Liver (tissue), 9 donors: ENCODE data around the gene ATP6V1C2. TPM values are rescaled to one million over a fixed set of nuclear protein-coding genes. Genes with fewer than 3 reads are reported as not detected.

Experiments
- DNase-seq: peaks from one replicate; pipeline ENCODE4 v3.0.0-alpha.2; 2017; ENCODE audit warnings: low spot score
- H3K27ac ChIP-seq, 2 donors: one replicate each; pipeline ENCODE4 v1.7.0; 2013; ENCODE audit warnings: inconsistent platforms in 2 of 2, low read length in 2 of 2, control low read depth in 1 of 2, low read depth in 1 of 2, mild to moderate bottlenecking in 1 of 2
- H3K27me3 ChIP-seq, 4 donors: one replicate each; pipeline versions ENCODE4 v1.6.1 to v1.7.0; 2013; ENCODE audit warnings: low read length in 3 of 4, inconsistent platforms in 1 of 4, mild to moderate bottlenecking in 1 of 4, moderate library complexity in 1 of 4; ENCODE audit not compliant: control insufficient read depth in 4 of 4, insufficient read depth in 4 of 4
- H3K36me3 ChIP-seq, 4 donors: one replicate each; pipeline versions ENCODE4 v1.6.1 to v1.7.0; 2013; ENCODE audit warnings: low read length in 3 of 4, mild to moderate bottlenecking in 3 of 4, low read depth in 1 of 4, moderate library complexity in 1 of 4; ENCODE audit not compliant: control insufficient read depth in 4 of 4, insufficient read depth in 3 of 4
- H3K4me1 ChIP-seq, 4 donors: one replicate each; pipeline versions ENCODE4 v1.6.1 to v1.7.0; 2013; ENCODE audit warnings: low read length in 3 of 4, mild to moderate bottlenecking in 3 of 4, moderate library complexity in 1 of 4; ENCODE audit not compliant: control insufficient read depth in 4 of 4, insufficient read depth in 4 of 4
- H3K4me3 ChIP-seq, 3 donors: one replicate each; pipeline versions ENCODE4 v1.6.1 to v1.7.0; 2013; ENCODE audit warnings: low read length in 3 of 3, control low read depth in 1 of 3, low read depth in 1 of 3, mild to moderate bottlenecking in 1 of 3
- H3K9ac ChIP-seq, 2 donors: one replicate each; pipeline ENCODE4 v1.7.0; 2013; ENCODE audit warnings: low read length in 2 of 2, mild to moderate bottlenecking in 2 of 2, moderate library complexity in 2 of 2, control low read depth in 1 of 2, low read depth in 1 of 2
- H3K9me3 ChIP-seq, 4 donors: one replicate each; pipeline versions ENCODE4 v1.6.1 to v1.7.0; 2013; ENCODE audit warnings: low read length in 3 of 4; ENCODE audit not compliant: control insufficient read depth in 4 of 4
- EGR1 ChIP-seq, 2 donors: IDR thresholded peaks; 2 replicates each; pipeline ENCODE4 v1.6.1; 2016 to 2018; ENCODE audit warnings: antibody characterized with exemption in 2 of 2, low read depth in 2 of 2
- FOXA1 ChIP-seq: IDR thresholded peaks from 2 replicates; pipeline ENCODE4 v1.6.1; 2016; ENCODE audit warnings: antibody characterized with exemption
- FOXA2 ChIP-seq: IDR thresholded peaks from 2 replicates; pipeline ENCODE4 v1.6.1; 2016; ENCODE audit warnings: antibody characterized with exemption
- GABPA ChIP-seq, 2 donors: IDR thresholded peaks in 1 of 2; conservative IDR thresholded peaks in 1 of 2; 2 replicates each; pipeline ENCODE4 v1.6.1; 2016; ENCODE audit warnings: antibody characterized with exemption in 2 of 2, mild to moderate bottlenecking in 1 of 2, moderate library complexity in 1 of 2
- HNF4A ChIP-seq, 2 donors: conservative IDR thresholded peaks; 2 replicates each; pipeline ENCODE4 v1.6.1; 2016; ENCODE audit warnings: antibody characterized with exemption in 2 of 2, mild to moderate bottlenecking in 2 of 2
- HNF4G ChIP-seq: IDR thresholded peaks from 2 replicates; pipeline ENCODE4 v1.6.1; 2016; ENCODE audit warnings: antibody characterized with exemption
- JUND ChIP-seq, 2 donors: IDR thresholded peaks; 2 replicates each; pipeline ENCODE4 v1.6.1; 2016; ENCODE audit warnings: antibody characterized with exemption in 2 of 2
- NR2F2 ChIP-seq: IDR thresholded peaks from 2 replicates; pipeline ENCODE4 v1.6.1; 2016; ENCODE audit warnings: antibody characterized with exemption
- RAD21 ChIP-seq, 2 donors: IDR thresholded peaks; 2 replicates each; pipeline ENCODE4 v1.6.1; 2016; ENCODE audit warnings: antibody characterized with exemption in 2 of 2, mild to moderate bottlenecking in 2 of 2
- RXRA ChIP-seq, 2 donors: IDR thresholded peaks; 2 replicates each; pipeline ENCODE4 v1.6.1; 2017 to 2018; ENCODE audit warnings: antibody characterized with exemption in 2 of 2, mild to moderate bottlenecking in 1 of 2
- SP1 ChIP-seq: IDR thresholded peaks from 2 replicates; pipeline ENCODE4 v1.6.1; 2018; ENCODE audit warnings: antibody characterized with exemption, mild to moderate bottlenecking
- TAF1 ChIP-seq: conservative IDR thresholded peaks from 2 replicates; pipeline ENCODE4 v1.6.1; 2016; ENCODE audit warnings: antibody characterized with exemption, mild to moderate bottlenecking
- YY1 ChIP-seq: IDR thresholded peaks from 2 replicates; pipeline ENCODE4 v1.6.1; 2016; ENCODE audit warnings: antibody characterized with exemption, mild to moderate bottlenecking
- WGBS: extraction: QIAGEN DNeasy Blood & Tissue Kit; methylation state at CpG from one replicate; pipeline ENCODE4 v1.1.7; 2013; 5-methylcytosine and 5-hydroxymethylcytosine counted together
- polyA plus RNA-seq, 2 donors: library from polyadenylated mRNA; stranded (reverse) in 1 of 2; unstranded in 1 of 2; fragments of 200-250 nt in 1 of 2; fragments of >200 nt in 1 of 2; fragmentation: Nextera tagmentation in 1 of 2; extraction: Ambion mirVana in 1 of 2; gene quantifications; one replicate each; pipeline versions ENCODE4 v1.2.1 to v1.2.3, GENCODE V29; 2013 to 2015
- total RNA-seq, 2 donors: library from RNA; depleted of rRNA; stranded (reverse); fragments of >200 nt; gene quantifications; one replicate each; pipeline ENCODE4 v1.2.3, GENCODE V29; 2014
- TF ChIP-seq, protein P1 (sequence below): IDR thresholded peaks from 2 replicates; pipeline ENCODE4 v1.6.1; 2016; ENCODE audit warnings: antibody characterized with exemption, mild to moderate bottlenecking
- TF ChIP-seq, protein P2 (sequence below): fragments of 150-350 bp; IDR thresholded peaks from 2 replicates; pipeline ENCODE4 v1.5.1; 2017; ENCODE audit warnings: improper control_type of control experiment, low read depth, low read length; ENCODE audit not compliant: missing input control
- TF ChIP-seq, protein P3 (sequence below): IDR thresholded peaks from 2 replicates; pipeline ENCODE4 v1.6.1; 2016; ENCODE audit warnings: antibody characterized with exemption
- TF ChIP-seq, protein P4 (sequence below): IDR thresholded peaks from 2 replicates; pipeline ENCODE4 v1.6.1; 2016; ENCODE audit warnings: antibody characterized with exemption
- TF ChIP-seq, protein P5 (sequence below): IDR thresholded peaks from 2 replicates; pipeline ENCODE4 v1.6.1; 2016; ENCODE audit warnings: antibody characterized with exemption
- donor health status: healthy.
- donor health status: healthy.
- donor health status: healthy.
- donor health status: healthy.
- donor health status: healthy.

Gene ATP6V1C2
- total and polyA plus RNA-seq, 4 donors: 0.08 to 0.66 (median 0.33) TPM

DNA sequence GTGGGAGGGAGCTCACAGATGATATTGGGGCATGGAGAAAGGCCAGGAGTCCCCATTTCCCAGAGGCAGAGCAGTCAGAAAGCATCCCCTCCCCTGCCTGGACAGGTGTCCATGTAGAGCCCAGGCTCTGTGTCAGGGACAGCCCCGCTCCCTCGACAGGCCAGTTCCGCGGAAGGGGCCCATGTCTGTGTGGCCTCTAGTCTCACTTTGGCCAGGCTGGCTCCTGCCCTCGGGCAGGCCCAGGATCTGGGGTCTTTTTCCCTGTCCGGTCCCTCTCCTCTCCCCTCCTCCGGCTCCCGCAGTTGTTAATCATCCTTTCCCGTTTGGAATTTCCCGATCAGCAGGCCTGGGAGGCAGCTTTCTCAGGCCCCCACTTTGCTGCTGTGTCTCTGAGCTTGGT lies 111.6 kb downstream of the ATP6V1C2 start:
- Histone ChIP-seq H3K36me3 (no peaks in the 10 kb centered on the region), H3K4me1 (peaks cover 8 to 32% (median 23%) of the 10 kb centered on the region in 4 donors), H3K4me3 (no peak overlapping the region), H3K9ac (no peak overlapping the region), H3K27ac (no peak overlapping the region), H3K27me3 (no peaks in the 10 kb centered on the region), H3K9me3 (no peaks in the 10 kb centered on the region)
- no peak for TF ChIP-seq RAD21 (IDR thresholded peaks at IDR 0.05)
- no peak for TF ChIP-seq YY1
- TF ChIP-seq EGR1 (IDR thresholded peaks at IDR 0.05; ENCODE audit: low read depth in 2 of 2): no peak
- TF ChIP-seq, protein P1, sequence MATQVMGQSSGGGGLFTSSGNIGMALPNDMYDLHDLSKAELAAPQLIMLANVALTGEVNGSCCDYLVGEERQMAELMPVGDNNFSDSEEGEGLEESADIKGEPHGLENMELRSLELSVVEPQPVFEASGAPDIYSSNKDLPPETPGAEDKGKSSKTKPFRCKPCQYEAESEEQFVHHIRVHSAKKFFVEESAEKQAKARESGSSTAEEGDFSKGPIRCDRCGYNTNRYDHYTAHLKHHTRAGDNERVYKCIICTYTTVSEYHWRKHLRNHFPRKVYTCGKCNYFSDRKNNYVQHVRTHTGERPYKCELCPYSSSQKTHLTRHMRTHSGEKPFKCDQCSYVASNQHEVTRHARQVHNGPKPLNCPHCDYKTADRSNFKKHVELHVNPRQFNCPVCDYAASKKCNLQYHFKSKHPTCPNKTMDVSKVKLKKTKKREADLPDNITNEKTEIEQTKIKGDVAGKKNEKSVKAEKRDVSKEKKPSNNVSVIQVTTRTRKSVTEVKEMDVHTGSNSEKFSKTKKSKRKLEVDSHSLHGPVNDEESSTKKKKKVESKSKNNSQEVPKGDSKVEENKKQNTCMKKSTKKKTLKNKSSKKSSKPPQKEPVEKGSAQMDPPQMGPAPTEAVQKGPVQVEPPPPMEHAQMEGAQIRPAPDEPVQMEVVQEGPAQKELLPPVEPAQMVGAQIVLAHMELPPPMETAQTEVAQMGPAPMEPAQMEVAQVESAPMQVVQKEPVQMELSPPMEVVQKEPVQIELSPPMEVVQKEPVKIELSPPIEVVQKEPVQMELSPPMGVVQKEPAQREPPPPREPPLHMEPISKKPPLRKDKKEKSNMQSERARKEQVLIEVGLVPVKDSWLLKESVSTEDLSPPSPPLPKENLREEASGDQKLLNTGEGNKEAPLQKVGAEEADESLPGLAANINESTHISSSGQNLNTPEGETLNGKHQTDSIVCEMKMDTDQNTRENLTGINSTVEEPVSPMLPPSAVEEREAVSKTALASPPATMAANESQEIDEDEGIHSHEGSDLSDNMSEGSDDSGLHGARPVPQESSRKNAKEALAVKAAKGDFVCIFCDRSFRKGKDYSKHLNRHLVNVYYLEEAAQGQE: no peak
- TF ChIP-seq HNF4A (conservative IDR thresholded peaks at IDR 0.05): no peak
- TF ChIP-seq SP1: no peak
- TF ChIP-seq, protein P2, sequence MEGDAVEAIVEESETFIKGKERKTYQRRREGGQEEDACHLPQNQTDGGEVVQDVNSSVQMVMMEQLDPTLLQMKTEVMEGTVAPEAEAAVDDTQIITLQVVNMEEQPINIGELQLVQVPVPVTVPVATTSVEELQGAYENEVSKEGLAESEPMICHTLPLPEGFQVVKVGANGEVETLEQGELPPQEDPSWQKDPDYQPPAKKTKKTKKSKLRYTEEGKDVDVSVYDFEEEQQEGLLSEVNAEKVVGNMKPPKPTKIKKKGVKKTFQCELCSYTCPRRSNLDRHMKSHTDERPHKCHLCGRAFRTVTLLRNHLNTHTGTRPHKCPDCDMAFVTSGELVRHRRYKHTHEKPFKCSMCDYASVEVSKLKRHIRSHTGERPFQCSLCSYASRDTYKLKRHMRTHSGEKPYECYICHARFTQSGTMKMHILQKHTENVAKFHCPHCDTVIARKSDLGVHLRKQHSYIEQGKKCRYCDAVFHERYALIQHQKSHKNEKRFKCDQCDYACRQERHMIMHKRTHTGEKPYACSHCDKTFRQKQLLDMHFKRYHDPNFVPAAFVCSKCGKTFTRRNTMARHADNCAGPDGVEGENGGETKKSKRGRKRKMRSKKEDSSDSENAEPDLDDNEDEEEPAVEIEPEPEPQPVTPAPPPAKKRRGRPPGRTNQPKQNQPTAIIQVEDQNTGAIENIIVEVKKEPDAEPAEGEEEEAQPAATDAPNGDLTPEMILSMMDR: no peak
- TF ChIP-seq FOXA2: no peak
- no peak for TF ChIP-seq JUND (IDR thresholded peaks at IDR 0.05)
- TF ChIP-seq, protein P3, sequence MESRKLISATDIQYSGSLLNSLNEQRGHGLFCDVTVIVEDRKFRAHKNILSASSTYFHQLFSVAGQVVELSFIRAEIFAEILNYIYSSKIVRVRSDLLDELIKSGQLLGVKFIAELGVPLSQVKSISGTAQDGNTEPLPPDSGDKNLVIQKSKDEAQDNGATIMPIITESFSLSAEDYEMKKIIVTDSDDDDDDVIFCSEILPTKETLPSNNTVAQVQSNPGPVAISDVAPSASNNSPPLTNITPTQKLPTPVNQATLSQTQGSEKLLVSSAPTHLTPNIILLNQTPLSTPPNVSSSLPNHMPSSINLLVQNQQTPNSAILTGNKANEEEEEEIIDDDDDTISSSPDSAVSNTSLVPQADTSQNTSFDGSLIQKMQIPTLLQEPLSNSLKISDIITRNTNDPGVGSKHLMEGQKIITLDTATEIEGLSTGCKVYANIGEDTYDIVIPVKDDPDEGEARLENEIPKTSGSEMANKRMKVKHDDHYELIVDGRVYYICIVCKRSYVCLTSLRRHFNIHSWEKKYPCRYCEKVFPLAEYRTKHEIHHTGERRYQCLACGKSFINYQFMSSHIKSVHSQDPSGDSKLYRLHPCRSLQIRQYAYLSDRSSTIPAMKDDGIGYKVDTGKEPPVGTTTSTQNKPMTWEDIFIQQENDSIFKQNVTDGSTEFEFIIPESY: no peak
- TF ChIP-seq GABPA (IDR thresholded peaks at IDR 0.05 in 1 of 2, conservative IDR thresholded peaks at IDR 0.05 in 1 of 2): no peak
- no peak for TF ChIP-seq TAF1
- TF ChIP-seq RXRA (IDR thresholded peaks at IDR 0.05): no peak
- TF ChIP-seq, protein P4, sequence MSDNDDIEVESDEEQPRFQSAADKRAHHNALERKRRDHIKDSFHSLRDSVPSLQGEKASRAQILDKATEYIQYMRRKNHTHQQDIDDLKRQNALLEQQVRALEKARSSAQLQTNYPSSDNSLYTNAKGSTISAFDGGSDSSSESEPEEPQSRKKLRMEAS: no peak
- no peak for TF ChIP-seq NR2F2
- no peak for TF ChIP-seq FOXA1
- no peak for TF ChIP-seq HNF4G
- TF ChIP-seq, protein P5, sequence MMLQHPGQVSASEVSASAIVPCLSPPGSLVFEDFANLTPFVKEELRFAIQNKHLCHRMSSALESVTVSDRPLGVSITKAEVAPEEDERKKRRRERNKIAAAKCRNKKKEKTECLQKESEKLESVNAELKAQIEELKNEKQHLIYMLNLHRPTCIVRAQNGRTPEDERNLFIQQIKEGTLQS: no peak
- WGBS: 90% methylated on average over 10 of the region's 10 CpGs
- DNase-seq: no peak
